ENCODE data around the gene TNS3.

TNS3 gene

DNA sequence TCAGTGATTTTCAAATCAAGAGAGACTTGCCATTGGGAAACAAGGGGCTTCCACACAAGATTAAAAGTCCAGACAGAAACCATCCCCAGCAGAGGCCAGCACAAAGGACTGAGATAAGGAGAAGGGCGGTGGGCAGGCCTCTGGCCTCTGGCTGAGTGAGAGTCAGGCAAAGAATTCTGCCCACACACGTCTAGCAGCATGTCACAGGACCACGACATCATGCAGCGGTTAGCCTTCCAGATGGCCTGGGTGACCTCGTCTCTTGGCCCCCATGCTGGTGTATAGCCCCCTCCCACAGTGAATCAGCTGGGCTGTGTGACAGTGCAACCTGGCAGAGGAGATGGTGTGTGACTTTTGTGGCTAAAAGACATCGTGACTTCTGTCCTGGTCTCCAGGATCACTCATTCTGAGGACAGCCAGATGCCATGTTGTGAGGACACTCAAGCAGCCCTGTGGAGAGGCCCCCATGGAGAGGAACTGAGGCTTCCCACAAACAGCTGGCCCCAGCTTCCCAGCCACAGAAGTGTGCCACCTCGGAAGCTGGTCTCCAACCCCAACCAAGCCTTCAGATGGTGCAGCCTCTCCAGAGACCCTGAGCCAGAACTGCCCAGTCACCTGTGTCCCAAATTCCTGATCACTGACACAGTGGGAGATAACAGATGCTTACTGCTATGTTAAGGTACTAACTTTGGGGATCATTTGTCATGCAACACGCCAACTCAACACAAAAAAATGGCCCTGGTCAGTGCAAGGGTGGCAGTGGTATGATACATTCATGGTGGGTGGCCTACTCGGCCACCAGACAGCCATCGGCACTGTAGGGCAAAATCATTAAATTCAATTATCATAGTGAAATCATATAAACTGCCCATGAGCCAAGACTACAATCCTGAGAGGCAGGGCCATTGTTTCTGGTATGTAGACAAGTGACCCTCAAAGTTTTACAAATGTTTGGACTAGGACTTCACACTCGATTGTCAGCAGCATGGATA, 73.2 kb downstream of the TNS3 start:
- no peak for DNase-seq (ENCODE audit: low read depth in 4 of 4, low spot score in 1 of 4)

DNA sequence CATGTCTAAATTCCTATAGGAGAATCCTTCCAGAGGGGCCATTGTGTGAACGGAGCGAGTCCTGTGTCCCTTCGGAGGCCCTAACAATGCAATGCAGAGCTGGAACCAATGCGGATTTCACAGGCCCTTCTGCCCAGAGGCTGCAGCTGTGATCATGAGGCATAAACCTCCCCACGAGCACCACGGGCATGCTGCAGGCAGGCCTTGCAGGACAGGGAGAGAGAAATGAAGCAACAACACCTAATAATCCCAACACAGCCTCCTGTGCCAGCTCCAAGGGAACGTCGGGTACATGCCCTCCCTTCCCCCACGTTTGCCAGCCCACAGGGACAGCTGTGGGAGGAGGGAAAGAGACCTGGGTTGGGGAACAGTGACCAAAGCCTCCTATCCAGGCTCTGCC, 74.4 kb downstream of the TNS3 start:
- no peak for DNase-seq (ENCODE audit: low read depth in 4 of 4, low spot score in 1 of 4)

DNA sequence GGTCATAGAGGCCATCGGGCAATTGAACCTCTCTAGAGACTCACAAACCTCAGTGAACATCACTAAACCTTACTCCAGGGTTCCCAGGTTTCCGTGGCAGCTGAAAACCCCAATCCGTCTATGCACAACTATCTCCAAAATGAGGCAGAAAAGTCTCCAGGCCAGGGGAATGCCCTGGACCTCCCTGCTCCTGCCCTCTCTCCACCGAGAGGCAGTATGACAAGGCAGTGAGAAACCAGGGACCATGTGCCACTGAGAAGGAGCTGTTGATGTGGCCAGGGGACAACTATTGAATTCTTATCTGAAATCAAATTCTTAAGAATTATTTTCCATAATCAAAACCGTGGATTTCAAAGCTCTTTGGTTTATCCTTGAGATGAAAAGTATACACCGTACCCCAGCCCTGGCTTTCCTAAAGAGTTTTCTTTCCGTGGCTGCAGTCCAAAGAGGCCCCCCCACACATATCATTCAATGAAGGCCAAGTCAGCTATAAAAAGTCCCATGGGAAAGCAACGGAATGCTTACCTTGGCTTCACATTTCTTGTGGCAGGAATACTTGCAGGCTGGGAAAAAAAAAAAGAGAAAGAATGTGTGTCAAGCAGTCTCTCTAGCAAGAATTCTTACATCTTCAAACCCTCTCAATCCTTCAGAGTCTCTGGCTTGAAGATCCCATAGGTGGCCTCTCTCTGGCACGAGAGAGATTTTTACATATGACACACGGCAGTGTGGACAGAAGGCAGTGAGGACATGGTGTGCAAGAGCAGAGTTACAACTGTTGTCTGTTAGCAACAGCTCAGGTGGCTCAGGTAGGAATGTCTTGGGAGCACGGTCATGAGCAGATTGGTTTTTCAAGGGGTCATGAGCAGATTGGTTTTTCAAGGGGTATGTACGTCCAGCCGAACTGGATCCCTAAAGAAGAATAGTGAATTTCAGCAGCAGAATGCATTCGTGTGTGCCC, 75.2 kb downstream of the TNS3 start:
- DNase-seq (ENCODE audit: low read depth in 4 of 4, low spot score in 1 of 4): no peak

DNA sequence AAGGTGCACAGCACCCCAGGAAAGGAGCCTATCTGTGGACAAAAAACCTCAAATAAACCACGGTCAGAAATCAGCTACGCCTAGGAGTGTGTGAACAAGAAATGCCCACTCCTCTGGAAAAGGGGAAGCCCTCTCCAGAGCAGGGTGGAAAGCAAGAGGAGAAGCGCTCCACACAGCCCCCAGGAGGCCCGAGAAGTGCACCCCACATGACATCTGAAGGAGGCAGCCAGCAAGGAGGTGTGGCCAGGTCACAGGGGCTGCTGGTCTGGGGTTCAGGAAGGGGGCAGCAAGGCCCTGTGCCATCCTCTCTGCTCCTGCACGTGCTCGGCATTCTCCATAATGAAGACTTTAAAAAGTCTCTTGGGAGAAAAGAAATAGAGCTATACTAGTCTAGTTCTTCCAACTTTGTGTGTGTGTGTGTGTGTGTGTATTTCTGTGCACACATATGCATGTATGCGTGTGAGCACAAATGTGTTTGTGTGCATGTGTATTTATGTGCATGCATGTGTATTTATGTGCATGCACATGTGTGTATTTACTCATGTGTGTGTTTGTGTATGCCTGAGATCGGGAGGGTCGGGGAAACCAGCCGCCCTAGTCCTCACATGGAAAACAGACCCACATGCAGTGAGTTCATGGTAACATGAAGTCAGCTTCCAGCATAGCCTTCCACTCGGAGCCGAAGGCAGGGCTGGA, 76.5 kb downstream of the TNS3 start:
- DNase-seq (ENCODE audit: low read depth in 4 of 4, low spot score in 1 of 4): no peak

DNA sequence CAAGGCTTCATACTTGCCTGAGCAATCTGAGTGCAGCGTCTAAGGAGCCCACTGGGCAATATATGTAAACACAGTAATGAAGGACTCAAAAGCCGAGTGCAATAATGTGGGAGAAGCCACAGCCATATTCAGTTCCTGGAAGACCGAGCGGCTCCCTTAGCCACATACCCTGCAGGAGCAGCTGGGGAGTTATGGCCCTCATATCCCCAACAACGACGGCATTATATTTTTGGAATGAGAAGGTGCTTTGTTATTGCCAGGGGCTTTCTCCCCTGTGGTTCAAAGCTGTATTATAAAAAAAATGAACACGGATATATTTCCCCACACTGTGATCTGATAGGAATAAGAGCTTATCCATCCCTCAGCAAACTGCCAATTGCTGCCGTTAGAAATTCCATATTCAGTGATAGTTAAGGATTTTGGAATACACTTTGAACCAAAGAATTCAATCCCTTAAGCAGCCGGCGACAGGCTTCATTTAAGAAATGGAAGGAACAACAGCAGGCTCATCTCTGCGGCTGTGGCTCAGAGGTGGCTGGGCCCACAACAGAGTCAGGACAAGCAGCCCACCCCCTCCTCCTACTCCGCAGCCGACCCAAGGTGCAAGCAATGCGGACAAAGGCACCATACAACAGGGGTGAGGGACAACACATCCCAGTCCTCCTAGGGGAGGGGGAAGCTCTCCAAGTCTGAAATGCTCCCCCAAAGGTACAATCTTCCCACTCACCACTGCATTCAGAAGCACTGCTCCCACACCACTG, 77.2 kb downstream of the TNS3 start:
- no peak for DNase-seq (ENCODE audit: low read depth in 4 of 4, low spot score in 1 of 4)

DNA sequence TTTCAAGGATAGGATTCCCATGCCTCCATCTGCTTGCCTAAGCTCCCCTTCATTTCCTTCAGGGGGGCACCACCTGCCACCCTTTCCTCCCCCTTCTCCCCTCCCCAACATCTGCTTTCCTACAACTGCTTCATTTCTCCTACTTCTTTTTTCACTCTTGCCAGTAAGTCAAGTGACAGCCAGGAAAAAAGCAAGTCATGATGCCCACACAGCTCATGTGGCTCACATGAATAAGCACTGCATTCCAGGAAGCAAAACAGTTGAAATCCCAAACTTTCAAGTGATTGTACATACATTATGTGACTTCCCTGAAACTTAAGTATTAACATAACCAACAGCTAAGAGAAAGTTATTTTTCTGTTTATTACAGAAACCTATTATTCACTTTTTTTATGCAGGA, 78.6 kb downstream of the TNS3 start:
- DNase-seq (ENCODE audit: low read depth in 4 of 4, low spot score in 1 of 4): no peak

DNA sequence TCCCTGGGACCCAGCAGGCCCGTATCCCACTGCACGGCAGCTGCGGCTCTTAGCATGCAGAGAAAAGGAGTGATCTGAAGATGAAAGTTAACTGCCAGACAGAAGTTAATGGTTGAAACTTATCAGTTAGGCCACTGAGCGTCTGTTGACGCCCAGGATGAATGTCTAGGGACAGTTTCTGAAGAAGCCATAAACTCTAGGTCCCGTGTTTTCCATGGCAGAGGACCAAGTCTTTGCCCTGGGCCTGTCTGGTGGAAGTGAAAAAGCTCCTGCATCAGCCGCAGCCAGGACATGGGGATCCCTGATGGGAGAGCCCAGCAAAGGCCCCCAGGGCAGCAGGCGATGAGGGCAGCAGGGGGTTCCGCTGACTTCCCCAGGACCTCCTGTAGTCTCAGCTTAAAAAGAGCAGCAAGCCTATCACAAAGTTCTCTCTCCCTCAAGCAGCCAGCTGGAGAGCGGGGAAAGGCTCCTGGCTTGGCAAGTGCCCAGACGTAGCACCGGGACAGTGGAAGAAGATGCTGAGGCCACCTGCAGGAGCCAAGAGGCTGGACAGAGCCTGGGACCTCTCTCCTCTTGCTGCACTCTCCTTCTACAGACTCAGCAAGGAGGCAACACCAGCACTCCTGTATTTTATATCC, 79.6 kb downstream of the TNS3 start:
- DNase-seq (ENCODE audit: low read depth in 4 of 4, low spot score in 1 of 4): no peak

DNA sequence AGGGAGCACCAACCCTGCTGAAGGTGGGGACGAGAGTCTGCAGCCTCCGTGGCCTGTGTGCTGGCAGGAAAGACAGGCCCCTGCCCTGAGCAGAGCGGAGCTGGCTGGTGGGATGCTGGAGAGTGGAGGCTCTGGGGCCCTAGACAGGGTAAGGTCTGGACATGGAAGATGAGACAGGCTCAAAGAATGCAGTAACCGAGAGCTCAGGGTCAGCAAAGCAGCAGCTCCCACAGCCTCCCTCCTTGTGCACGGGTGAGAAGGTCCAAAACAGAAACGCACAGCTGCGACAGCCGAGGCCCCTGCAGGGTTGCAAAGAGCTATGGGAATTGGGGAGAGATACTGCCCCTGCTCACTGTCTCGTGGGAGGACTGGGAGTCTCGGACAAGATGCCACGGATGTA, 80.5 kb downstream of the TNS3 start:
- no peak for DNase-seq (ENCODE audit: low read depth in 4 of 4, low spot score in 1 of 4)

DNA sequence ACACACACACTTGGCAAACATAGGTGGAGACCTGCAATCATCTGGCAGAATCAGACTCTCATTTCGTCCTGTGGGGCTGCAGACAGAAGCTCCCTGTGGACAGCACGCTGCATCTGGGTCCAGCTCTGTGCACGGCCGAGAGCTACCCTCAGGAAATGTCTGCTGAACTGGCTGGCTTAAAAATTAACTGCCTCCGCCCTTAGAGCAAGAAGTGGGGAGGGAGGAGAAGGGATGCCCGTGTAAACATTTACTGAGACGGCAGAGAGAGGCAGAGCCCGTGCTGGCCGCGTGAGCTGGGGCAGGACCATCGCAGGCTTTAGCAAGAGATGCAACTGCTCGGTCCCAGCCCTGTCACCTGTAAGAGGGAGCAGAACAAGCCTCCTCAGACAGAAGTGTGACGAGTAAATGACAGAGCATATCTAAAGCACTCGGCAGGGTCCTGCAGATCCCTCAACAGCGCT, 81.8 kb downstream of the TNS3 start:
- DNase-seq (ENCODE audit: low read depth in 4 of 4, low spot score in 1 of 4): no peak

DNA sequence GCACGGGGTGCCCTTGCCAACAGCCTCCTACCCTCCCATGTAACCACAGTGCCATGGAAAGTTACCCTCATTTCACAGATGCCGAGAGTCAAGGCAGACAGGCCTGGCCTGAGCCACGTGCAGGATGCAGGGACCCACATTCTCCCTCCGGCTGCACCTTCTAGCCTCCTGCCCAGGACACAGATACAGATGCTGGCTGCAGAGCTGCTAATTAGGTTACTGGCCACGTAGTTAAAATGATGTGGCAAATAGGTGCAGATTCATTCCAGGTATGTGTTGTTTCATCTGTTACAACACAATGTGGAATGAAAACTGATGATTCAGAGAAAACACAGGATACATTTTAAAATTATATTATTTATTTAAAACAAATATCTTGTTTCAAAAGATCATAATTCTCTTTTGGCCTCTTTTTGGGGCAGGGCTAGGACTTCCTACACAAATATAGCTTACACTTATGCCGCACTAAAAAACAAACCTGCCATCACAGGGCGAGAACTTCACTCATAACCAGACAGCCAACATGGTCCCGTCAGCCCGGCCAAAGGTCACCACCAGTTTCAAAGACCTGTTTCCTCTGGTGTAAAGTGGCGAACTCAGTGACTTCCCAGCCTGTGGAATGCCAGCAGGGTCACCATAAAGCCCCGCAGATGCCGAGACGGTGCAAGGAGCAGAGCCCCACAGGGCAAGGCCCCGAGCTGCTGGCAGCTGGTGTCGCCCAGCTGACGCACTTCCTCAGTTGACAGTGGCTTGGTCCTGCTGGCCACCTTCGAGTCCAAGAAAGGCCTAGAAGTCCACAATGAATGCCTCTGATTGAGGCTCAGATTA, 83.5 kb downstream of the TNS3 start:
- no peak for DNase-seq (ENCODE audit: low read depth in 4 of 4, low spot score in 1 of 4)

DNA sequence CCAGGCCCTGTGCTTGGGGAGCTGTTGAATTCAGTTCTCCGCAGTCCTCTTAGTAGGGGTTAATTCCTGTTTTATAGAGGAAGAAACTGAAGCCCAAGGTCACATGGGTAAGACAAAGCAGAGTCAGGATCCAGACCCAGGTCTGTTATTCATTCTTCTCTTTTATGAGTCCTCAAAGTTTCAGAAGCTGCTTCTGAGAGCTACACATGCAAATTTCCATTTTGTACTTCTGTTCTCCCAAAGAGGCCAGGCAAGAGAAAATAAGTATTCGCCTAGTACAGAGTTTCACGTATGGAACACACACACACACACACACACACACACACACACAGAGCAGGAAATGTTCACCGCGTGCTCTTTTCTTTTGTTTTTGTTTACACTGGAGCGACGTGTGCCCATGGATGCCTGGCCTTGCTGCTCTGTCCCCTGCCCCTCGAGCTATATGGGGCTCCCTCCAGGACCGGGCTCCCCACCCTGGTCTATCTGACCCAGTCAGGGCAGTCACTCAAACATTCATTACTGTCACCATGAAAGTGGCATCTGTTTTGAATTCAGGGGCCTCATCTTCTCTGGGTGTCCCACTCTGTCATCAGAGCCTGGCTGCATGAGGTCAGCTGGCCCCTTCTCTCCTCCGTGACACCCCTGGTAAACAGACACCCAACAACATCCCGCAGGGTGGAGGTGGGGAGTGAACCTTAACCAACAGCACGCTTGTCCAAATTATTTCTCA, 84.4 kb downstream of the TNS3 start:
- no peak for DNase-seq (ENCODE audit: low read depth in 4 of 4, low spot score in 1 of 4)

DNA sequence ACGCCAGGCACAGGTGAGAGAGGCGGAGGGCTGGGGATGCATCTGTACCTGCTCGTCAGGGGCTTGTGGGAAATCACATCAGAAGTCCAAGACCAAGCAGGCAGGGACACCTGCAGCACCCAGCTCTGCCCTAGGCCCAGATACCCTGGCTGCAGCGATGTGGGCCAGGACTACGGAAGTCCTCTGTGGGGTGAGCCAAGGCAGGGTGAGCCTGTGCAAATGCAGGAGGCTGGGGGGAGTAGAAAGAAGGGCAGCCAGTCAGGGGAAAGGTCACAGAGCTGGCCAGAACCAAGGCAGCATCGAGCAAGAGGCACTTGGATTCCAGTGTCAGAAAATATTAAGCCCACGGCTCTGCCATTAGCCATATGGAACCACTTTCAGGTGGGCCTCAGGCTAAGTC, 85.2 kb downstream of the TNS3 start:
- no peak for DNase-seq (ENCODE audit: low read depth in 4 of 4, low spot score in 1 of 4)

DNA sequence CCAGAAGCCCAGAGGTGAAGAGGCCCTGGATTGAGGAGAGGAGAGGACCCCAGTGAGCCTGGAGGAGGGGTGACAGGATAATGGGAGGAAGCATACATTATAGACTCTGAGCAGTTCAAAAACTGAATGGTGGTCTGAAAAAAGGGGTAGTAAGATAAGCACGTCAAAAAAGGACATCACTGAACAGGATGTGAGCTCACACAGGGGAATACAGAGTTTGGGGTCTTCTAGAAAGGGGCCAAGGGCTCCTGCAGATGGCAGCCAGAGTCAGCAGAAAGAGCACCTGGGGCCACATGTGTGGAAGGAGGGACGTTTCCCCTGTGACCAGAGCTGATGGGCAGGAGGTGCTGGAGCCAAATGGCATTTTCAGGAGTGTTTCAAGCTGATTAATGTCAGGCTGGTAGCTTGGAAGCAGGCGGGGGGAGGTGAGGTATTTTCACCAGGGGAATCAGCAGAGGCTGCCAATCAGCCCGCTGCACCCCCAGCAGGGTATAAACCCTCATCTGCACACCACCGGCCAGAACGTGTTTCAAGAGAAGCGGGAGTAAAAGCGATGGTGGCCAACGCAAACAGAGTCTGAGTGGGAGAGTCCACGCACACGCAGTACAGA, 85.8 kb downstream of the TNS3 start:
- no peak for DNase-seq (ENCODE audit: low read depth in 4 of 4, low spot score in 1 of 4)

DNA sequence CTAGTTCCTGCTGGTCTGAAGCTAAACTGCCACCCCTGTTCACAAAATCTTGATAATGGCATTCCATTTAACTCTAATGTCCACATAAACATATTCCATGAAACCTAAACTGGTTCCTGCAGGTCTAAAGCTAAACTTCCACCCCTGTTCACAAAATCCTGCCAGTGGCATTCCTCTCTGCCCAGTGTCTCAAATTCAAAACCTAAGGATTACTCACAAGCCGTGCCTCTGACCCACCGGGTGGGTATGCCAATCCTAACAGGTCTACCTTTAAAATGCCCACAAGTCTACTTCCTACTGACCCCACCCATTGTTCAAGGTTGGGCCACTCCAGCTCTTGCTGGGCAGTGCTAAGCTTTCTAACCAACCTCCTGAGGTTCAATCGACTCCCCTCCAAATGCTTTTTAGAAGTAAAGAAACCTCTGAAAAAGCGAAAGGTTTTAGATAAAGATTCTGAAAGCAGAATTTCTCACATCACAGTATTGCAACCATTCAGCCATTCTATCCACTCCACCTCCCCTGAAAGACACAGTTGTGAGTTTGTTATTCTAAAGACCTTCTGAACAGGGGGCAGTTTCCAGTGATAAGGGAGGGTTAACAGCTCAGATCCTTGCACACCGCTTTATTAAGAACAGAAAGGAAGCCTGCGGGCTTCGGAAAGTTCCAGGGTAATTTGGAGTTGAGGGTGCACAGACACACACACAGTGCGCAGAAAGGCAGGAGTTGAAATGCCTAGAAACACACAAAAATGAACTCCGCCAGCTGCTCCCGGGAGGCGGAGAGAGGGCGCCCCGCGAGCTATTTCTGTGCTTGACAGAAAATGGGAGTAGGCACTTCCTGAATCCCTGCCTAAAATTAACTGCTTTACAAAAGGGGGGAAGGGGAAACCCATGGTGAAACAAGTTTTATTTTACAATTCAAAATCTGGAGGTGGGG, 87.7 kb downstream of the TNS3 start:
- DNase-seq (ENCODE audit: low read depth in 4 of 4, low spot score in 1 of 4): no peak

DNA sequence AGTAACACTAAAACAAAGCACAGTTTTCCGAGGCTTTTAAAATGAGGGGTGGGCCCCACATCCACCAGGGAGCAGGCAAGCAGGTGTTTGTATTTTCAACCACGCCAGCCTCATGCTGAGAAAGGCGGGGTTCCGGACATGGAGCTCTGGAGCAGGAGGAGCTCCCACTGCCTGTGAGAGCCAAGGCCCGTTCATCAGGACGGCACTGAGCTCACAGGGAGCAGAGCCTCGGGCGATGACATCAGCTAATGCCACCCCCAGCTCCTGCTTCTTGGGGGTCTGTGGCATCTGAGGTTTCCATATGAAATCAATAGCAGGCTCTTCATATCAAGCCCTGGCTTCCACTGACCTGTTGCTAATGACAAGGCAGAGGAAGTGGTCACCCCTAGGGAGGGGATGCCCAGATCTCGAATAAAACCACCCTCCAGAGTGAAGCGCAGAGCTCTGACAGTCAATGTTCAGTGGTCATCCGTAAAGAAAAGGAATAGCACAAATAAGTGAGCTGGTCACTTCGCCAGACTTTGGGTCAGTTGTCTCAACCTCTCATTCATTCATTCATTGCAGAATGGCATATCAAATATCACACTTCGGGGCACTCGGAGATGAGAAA, 89.1 kb downstream of the TNS3 start:
- DNase-seq (ENCODE audit: low read depth in 4 of 4, low spot score in 1 of 4): no peak

DNA sequence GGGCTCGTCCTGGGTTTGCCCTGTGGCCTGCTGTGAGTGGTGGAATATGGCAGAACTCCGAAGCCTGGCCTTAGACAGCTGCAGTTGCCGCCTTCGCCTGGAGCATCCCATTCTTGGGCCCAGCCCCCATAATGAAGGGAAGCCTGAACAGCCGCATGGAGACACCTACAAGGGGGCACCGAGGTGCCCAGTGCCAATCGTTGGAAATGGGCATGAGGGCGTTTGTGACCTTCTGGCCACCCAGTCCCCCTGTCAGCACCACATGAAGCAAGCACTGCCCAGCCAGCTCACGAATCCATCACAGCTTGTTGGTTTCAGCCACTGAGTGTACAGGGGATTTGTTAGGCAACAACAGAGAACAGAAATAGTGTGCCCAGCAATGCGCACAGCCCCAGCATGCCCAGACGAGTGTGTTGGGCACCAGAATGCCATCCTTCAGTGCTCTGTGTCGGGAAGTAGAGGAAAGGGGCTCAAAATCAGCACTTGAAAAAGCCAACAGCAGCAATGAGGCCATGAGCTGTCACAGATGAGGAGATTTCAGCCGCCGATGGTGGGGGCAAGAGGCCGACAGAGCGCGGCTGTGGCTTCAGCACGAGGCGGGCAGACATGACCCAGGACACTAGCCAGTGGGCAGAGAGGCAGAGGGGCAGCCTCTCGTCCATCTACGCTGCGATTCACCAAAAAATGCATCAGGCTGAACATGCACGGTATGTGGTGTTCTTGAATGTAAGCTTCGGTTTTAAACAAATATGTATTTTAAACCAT, 91.2 kb downstream of the TNS3 start:
- DNase-seq (ENCODE audit: low read depth in 4 of 4, low spot score in 1 of 4): no peak

Measured in stimulated activated CD4-positive, alpha-beta T cell treated with anti-CD3 and anti-CD28 coated beads, Interleukin-1b, Interleukin-23, amount 100 ng/mL, for 24 hours (primary cell).